Activated CD8-positive, alpha-beta memory T cell treated with anti-CD3 and anti-CD28 coated beads, Interleukin-2, amount 50 U/mL, for 48 hours (primary cell): ENCODE data around the gene STX1A.
"Not testable (repeated sequence)": the region's sequence is repeated elsewhere in the genome, so short reads cannot be mapped to it uniquely, and the experiment has no call there.

Experiments
- DNase-seq: peaks from one replicate; pipeline ENCODE4 v3.0.0-alpha.2; 2020

The STX1A gene

GRCh38 chr7:73734619-73735527, 15.4 kb upstream of the STX1A start:
- DNase-seq, result peak; percentile 88

GRCh38 chr7:73732397-73732796, 12.9 kb upstream of the STX1A start:
- no peak for DNase-seq

- no peak for DNase-seq
Observed at GRCh38 chr7:73730485-73730884, 11.0 kb upstream of the STX1A start.

GRCh38 chr7:73728551-73728950, 9.1 kb upstream of the STX1A start:
- DNase-seq, result no peak

GRCh38 chr7:73727952-73728351, 8.5 kb upstream of the STX1A start:
- no peak for DNase-seq

- DNase-seq, result no peak
Observed at GRCh38 chr7:73726083-73726466, 6.6 kb upstream of the STX1A start.

- no peak for DNase-seq
Observed at GRCh38 chr7:73723813-73724212, 4.3 kb upstream of the STX1A start.

GRCh38 chr7:73722785-73723184, 3.3 kb upstream of the STX1A start:
- DNase-seq, result no peak

GRCh38 chr7:73722182-73722581, 2.7 kb upstream of the STX1A start:
- not testable (repeated sequence) for DNase-seq

GRCh38 chr7:73721377-73721817, 1.9 kb upstream of the STX1A start:
- no peak for DNase-seq

- not testable (repeated sequence) for DNase-seq
Observed at GRCh38 chr7:73720443-73720842, 974 bp upstream of the STX1A start.

GRCh38 chr7:73719806-73720169, 319 bp upstream of the STX1A start:
- DNase-seq, result no peak

GRCh38 chr7:73718438-73718881, 1.0 kb downstream of the STX1A start:
- DNase-seq, result peak; percentile 67

- peak; percentile 85 for DNase-seq
Observed at GRCh38 chr7:73717991-73718405, 1.5 kb downstream of the STX1A start.

- DNase-seq, result no peak
Observed at GRCh38 chr7:73717025-73717807, 2.3 kb downstream of the STX1A start.

- no peak for DNase-seq
Observed at GRCh38 chr7:73716318-73716890, 3.1 kb downstream of the STX1A start.

GRCh38 chr7:73715648-73716317, 3.7 kb downstream of the STX1A start:
- DNase-seq, result peak; percentile 81

- not testable (repeated sequence) for DNase-seq
Observed at GRCh38 chr7:73713319-73713718, 6.2 kb downstream of the STX1A start.

- DNase-seq, result no peak
Observed at GRCh38 chr7:73712773-73713172, 6.7 kb downstream of the STX1A start.

- DNase-seq, result no peak
Observed at GRCh38 chr7:73708961-73709549, 10.4 kb downstream of the STX1A start.

GRCh38 chr7:73707045-73707631, 12.3 kb downstream of the STX1A start:
- DNase-seq, result no peak
